T-helper 2 cell (primary cell): ENCODE measurements around the gene SMARCA4.

ENCODE experiments used
- DNase-seq, 5 experiments: peaks; one replicate each; pipeline versions ENCODE4 v3.0.0 to v3.0.0-alpha.2; 2012 to 2022
- total RNA-seq, 2 donors: gene quantifications; one replicate each; lab custom pipeline; 2026; lab: John Stamatoyannopoulos, UW

Gene SMARCA4
- 110 to 135 reads per million in 2 donors for total RNA-seq

DNA sequence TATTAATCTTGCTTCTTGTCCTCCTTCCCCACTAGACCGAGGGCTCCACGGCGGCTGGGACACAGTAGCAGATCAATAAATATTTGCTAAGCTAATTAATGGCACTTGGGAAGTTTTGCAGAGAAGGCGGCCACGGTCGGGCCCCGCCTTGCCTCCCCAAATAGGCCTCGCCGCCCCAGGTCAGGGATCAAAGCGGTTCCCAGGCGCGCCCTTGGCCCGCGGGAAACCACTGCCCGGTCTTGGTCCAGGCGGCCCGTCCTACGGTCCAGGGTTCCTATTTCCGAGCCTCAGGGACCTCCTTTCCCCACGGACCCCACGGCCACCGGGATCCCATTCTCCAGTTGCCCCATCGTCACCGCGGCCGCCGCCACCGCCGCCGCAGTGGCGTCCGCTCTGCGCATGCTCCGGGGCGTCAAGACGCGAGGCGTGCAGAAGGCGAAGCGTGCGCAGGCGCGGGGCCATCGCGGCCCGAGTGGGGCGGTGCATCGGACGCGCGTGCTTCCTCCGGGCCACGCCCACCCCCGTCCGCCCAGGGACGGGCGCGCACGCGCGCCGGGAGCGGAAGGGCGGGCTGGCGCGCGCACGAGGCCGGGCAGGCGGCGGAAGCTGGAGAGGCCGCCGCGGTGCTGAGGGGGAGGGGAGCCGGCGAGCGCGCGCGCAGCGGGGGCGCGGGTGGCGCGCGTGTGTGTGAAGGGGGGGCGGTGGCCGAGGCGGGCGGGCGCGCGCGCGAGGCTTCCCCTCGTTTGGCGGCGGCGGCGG lies at the start of gene SMARCA4:
TSS of gene SMARCA4 (plus strand) at position 717 of the 759 bp plus-strand sequence. CDS start 23,122 bp downstream, outside the sequence.
- peak; percentile 97 to 99 (median 98) for DNase-seq

DNA sequence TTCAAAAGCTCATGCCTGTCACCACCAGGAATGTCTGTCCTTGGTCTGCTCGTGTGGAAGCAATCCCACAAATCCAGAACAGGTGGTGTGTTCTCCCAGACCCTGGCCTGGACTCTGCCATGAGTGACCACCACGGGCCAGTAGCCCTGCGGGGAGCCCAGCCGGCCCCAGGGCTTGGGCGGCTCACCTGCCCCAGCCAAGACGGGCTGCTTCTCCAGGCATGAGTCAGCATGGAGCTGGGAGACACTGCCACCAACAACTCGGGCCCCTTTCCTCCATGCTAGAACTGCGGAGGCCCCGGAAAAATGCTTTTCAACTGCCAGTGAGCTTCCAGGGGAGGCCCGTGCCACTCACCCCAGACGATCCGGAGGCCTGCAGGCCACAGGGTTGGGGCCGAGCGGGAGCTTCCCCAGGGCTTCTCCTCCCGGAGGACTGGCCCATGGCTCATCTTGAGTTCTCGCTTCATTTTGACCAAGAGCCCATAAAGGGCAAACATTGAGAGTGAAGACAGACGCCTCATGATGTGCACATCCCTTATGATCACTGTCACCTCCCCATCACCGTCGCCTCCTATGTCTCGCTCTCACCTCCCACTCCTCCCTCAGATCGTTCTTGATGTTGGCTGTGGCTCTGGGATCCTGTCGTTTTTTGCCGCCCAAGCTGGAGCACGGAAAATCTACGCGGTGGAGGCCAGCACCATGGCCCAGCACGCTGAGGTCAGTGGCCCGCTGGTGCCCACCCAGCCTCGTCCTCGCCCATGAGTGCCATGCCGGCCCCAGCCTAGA lies 49.1 kb upstream of the SMARCA4 start:
- no peak for DNase-seq

- DNase-seq: no peak
Observed at GRCh38 chr19:10912619-10913018, 48.2 kb upstream of the SMARCA4 start.

GRCh38 chr19:10913716-10914340 lies 47.0 kb upstream of the SMARCA4 start:
- no peak for DNase-seq

DNA sequence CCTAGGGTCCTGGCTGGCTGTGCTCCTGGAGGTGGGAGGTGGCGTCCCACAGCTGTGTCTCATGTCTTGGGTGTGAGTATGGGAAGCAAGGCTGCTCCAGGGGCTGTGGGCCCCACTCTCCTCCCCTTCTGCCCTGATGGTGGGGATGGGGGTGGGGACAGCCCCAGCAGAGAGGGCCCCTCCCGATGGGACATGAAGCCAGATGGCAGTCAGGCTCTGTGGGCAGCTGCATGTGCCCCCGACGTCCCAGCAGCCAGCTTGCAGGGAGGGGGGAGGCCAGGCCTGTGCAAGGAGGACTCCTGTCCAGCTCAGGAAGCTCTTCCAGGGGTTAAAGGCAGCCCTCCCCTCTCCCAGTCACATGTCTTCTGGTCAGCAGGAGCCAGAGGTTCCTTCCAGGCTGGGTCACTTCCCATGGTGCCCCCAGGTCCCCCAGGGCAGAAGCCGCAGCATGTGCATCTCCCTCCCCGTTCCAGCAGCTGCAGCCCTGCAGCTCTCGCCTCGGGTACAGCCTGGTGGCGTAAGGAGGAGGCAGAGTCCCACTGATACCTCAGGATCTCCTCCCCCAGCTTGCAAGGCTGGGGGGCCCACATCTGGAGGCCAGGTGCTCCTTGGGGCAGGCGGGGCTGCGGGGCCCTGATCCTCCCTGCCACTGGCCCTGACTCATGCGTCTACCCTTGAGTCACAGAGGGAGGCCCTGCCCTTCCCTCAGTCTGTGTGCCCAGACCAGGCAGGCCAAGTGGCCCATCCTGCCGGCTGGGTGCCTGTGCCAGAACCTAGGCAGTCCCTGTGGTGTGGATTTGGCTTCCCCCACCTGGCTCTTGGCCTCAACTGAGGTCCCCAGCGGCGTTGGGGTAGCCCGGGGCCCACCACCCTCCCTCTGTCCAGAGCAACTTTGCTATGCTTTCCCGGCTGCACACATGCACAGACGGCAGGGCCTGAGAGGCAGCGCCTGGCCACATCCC lies 45.4 kb upstream of the SMARCA4 start:
- no peak for DNase-seq

GRCh38 chr19:10916602-10917001 lies 44.2 kb upstream of the SMARCA4 start:
- DNase-seq: no peak

DNA sequence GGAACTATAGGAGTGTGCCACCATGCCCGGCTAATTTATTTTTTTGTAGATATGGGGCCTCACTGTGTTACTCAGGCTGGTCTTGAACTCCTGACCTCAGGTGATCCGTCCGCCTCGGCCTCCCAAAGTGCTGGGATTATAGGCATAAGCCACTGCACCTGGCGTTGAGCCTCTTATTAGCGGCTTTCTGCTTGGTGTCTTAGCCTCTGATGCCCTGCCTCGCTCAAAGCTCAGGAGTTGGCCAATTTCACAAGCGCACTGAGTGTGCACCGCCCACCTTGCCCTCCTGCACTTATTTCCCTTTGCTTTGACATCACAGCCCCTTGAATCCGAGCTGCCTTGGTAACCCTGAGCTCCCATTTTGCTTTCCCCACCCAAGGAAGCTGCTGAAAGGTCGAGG lies 42.5 kb upstream of the SMARCA4 start:
- DNase-seq: no peak

DNA sequence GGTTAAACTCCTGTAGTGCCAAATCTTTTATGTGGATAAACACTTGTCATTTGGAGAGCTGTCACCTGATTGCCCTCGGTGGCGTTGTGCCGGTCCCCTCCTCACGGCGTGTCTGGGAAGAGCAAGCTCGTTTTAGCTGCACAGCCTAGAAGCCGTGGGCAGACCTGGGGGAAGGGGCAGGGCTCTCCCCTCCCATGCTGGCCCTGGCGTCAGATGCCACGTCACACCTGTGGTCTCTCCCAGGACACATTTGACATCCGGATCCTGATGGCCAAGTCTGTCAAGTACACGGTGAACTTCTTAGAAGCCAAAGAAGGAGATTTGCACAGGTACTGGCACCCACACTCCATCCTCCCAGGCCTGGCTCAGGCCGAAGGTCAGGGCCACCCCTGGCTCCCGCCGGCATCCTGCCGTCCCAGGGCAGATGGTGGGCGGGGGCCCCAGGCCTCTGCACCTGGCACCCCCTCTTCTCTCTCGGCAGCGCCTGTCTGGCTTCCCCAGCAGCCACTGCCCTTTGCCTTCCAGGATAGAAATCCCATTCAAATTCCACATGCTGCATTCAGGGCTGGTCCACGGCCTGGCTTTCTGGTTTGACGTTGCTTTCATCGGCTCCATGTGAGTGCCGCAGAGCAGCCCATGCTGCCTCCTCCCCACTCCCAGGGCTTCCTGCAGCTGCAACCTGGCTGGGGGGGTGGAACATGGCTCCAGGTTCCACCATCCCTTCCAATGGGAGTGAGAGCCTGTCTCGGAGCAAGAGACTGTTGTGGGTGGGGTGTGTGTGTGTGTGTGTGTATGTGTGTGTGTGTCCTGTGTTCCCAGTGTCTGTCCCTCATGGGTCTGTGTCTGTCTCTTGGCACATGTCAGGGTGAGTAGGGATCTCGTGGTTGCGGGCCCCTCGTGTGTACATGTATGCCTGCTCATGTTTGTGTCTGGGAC lies 41.2 kb upstream of the SMARCA4 start:
- no peak for DNase-seq

DNA sequence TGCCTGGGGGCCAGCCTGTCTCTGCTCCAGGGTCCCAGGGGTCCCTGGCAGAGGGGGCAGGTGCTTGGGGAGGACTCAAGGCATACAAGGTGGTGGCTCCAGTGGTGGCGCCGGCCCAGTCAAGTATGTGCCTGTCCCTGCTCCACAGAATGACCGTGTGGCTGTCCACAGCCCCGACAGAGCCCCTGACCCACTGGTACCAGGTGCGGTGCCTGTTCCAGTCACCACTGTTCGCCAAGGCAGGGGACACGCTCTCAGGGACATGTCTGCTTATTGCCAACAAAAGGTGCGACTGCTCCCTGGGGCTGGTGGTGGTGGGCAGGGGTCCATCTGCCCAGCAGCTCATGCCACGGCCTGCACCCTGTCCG lies 40.6 kb upstream of the SMARCA4 start:
- DNase-seq: no peak

DNA sequence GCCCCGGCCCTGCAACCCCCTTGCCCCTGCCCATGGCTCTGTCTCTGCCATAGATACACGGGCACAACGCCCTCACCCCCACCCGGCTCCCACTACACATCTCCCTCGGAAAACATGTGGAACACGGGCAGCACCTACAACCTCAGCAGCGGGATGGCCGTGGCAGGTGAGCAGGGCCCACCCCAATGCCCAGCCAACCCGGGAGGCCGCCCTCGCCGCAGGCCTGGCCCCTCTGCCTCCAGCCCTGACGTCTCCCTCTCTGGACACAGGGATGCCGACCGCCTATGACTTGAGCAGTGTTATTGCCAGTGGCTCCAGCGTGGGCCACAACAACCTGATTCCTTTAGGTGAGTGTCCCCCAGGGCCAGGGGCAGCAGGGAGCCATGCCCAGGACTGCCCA lies 40.0 kb upstream of the SMARCA4 start:
- no peak for DNase-seq

DNA sequence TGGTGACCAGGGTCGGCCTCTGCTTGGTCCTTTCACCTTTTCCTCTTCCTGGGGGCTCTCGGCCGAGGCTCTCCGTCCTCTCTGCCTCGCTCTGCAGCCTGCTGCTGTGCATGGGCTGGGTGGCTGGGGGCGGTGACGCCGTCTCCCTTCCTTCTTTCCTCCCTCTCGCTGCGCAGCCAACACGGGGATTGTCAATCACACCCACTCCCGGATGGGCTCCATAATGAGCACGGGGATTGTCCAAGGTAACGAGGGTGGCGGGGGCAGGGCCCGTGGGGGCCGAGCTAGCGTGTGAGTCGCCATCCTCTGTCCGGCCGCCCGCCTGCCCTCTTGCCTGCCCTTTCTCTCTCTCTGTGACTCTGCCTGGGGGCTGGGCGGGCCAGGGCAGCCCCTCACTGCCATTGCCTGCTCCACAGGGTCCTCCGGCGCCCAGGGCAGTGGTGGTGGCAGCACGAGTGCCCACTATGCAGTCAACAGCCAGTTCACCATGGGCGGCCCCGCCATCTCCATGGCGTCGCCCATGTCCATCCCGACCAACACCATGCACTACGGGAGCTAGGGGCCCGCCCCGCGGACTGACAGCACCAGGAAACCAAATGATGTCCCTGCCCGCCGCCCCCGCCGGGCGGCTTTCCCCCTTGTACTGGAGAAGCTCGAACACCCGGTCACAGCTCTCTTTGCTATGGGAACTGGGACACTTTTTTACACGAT lies 39.5 kb upstream of the SMARCA4 start:
- DNase-seq: no peak

DNA sequence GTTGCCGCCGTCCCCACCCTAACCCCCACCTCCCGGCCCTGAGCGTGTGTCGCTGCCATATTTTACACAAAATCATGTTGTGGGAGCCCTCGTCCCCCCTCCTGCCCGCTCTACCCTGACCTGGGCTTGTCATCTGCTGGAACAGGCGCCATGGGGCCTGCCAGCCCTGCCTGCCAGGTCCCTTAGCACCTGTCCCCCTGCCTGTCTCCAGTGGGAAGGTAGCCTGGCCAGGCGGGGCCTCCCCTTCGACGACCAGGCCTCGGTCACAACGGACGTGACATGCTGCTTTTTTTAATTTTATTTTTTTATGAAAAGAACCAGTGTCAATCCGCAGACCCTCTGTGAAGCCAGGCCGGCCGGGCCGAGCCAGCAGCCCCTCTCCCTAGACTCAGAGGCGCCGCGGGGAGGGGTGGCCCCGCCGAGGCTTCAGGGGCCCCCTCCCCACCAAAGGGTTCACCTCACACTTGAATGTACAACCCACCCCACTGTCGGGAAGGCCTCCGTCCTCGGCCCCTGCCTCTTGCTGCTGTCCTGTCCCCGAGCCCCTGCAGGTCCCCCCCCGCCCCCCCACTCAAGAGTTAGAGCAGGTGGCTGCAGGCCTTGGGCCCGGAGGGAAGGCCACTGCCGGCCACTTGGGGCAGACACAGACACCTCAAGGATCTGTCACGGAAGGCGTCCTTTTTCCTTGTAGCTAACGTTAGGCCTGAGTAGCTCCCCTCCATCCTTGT lies 38.8 kb upstream of the SMARCA4 start:
- no peak for DNase-seq

DNA sequence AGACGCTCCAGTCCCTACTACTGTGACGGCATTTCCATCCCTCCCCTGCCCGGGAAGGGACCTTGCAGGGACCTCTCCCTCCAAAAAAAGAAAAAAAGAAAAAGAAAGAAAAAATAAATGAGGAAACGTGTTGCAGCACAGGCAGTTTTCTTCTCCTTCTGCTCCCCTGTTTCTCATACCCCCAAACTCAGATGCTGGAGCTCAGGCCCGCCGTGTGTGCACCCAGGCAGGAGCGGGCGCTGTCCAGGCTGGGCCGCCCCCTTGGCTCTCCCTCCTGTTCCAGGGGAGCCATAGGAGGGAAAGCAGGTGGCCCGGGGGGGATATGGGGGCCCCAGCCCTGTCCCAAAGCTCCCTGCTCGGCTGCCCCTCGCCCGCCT lies 38.2 kb upstream of the SMARCA4 start:
- no peak for DNase-seq

- DNase-seq: no peak
Observed at GRCh38 chr19:10923260-10924112, 37.3 kb upstream of the SMARCA4 start.

DNA sequence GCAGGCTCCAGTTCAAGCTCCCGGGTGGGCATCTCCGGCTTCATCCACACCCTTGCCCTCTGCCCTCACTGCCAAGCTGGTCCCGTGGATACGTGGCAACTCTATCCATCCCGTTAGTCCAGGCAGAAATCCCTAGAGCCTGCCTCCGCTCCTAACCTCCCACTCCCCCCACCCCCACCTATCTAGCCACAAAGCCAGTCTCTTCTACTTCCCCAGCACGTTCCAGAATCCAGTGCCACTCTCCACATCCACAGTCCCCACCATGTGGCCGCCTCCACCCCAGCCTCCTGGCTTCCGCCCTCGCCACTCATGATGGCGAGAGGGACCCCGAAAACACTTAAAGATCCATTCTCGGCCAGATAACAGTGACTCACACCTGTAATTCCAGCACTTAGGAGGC lies 36.2 kb upstream of the SMARCA4 start:
- no peak for DNase-seq

GRCh38 chr19:10927730-10928562 lies 32.9 kb upstream of the SMARCA4 start:
- no peak for DNase-seq

- peak; percentile 73 to 96 (median 90) for DNase-seq
Observed at GRCh38 chr19:10928563-10929401, 32.0 kb upstream of the SMARCA4 start, which contains the start of the genes TIMM29 and YIPF2. TSS of gene TIMM29 (plus strand) at chr19:10928811. CDS start at chr19:10928823, 12 bp downstream. TSS of gene YIPF2 (minus strand) at chr19:10928639. CDS start at chr19:10928410, 229 bp downstream.
